GM23248 (cell line): ENCODE results near the gene C1QTNF2.

Experiments used
- EZH2 ChIP-seq: fragments of 200-600 bp; sonication (generic); IDR thresholded peaks from 2 replicates; pipeline ENCODE4 v1.6.1; 2018; ENCODE audit warnings: antibody characterized with exemption, mild to moderate bottlenecking; ENCODE audit not compliant: insufficient read depth, poor library complexity, severe bottlenecking
- EZH2phosphoT487 ChIP-seq: fragments of 200-600 bp; sonication (generic); IDR thresholded peaks from 2 replicates; pipeline ENCODE4 v1.6.1; 2018; ENCODE audit warnings: antibody characterized with exemption, moderate library complexity, mild to moderate bottlenecking, low read depth; ENCODE audit not compliant: insufficient read depth

- TF ChIP-seq EZH2phosphoT487 (no peak), EZH2 (no peak)
Measured at GRCh38 chr5:160418561-160419457, 48.4 kb upstream of the C1QTNF2 start, which contains the start of gene SLU7.
